ENCODE measurements around the gene MAP3K15.

Gene MAP3K15

DNA sequence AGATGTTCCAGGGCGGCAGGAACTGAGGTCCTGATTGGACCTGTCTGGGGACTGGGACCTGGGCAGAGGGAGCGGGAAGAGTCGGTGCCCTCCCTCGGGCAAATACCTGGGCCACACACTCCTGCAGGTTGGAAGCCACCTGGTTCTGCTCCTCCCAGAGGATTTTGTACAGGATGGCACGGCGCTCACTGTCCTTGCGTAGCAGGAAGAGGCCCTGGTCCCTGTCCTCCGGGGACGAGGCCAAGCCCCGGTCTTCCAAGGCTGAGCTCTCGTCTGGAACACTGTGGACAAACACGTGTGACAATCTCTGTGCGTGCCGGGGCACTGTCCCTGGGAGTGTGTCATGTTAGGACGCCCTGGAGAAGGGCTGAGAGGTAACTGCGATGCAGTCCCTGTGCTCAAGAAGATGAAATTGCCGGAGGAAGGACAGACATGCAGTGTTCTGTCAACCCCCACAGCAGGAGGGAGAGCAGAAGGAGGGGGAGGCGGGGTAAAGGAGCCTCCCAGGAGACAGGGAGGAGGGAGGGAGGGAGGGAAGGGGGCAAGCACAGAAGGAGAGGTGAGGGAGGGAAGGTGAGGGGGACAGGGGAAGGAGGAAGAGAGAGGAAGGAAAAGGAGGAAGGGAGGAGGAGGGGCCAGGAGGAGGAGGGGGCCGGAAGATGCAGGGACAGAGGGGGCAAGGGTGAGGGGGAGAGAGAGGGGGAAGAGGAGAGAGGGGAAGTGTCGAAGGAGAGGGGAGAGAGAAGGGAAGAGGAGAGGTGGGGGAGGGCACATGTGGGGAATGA lies 142.6 kb downstream of the MAP3K15 start:
- peak overlapping the region; percentile 48 for H3K4me3 ChIP-seq (ENCODE audit: low read depth, low read length)

DNA sequence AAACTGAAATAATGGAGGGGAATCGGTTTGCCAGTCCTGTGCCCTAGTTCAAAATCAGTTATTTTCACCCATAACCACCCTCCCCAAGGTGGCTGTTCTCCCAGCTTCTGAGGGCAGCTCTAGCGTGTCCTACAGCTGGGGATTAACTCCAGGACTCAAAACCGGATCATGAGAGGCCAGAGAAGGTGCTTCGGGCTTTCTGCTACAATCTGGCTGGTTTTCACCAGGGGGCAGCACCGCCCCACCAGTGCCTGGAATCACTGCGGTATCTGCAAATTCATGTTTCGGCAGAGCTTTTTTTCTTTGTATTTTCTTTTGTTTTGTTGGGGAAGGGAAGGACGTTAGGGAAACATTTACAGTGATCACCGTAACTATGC lies 143.2 kb downstream of the MAP3K15 start:
- DNase-seq (ENCODE audit: low read depth) = peak; percentile 70
- H3K4me3 ChIP-seq (ENCODE audit: low read depth, low read length) = peak overlapping the region; percentile 48
- TF ChIP-seq, protein P1, sequence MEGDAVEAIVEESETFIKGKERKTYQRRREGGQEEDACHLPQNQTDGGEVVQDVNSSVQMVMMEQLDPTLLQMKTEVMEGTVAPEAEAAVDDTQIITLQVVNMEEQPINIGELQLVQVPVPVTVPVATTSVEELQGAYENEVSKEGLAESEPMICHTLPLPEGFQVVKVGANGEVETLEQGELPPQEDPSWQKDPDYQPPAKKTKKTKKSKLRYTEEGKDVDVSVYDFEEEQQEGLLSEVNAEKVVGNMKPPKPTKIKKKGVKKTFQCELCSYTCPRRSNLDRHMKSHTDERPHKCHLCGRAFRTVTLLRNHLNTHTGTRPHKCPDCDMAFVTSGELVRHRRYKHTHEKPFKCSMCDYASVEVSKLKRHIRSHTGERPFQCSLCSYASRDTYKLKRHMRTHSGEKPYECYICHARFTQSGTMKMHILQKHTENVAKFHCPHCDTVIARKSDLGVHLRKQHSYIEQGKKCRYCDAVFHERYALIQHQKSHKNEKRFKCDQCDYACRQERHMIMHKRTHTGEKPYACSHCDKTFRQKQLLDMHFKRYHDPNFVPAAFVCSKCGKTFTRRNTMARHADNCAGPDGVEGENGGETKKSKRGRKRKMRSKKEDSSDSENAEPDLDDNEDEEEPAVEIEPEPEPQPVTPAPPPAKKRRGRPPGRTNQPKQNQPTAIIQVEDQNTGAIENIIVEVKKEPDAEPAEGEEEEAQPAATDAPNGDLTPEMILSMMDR (IDR thresholded peaks at IDR 0.05; ENCODE audit: insufficient read depth, low read depth, low read length, missing control alignments) = peak; percentile 73

More for the DNA sequence above, 142.6 kb downstream of the MAP3K15 start:
- TF ChIP-seq, protein P1 (IDR thresholded peaks at IDR 0.05; ENCODE audit: insufficient read depth, low read depth, low read length, missing control alignments) = no peak
- no peak for DNase-seq (ENCODE audit: low read depth)

DNA sequence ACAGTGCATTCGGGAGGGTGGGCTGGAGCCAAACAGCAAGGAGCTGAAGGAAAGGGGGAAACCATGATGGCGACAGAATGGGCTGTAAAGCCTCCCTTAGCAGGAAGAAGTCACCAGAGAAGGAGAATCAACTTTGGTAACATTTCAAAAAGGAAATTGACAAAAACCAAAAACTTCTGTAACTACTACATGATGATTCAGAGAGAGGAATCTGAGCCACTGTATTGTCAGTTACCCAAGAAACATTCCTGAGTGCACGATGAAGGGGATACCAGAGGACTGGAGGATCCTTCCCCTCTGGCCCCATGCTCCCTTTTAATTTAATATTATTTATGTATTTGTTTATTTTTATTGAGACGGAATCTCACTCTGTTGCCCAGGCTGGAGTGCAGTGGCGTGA lies 145.2 kb downstream of the MAP3K15 start:
- H3K4me3 ChIP-seq (ENCODE audit: low read depth, low read length) = no peak overlapping the region
- no peak for DNase-seq (ENCODE audit: low read depth)
- TF ChIP-seq, protein P1 (IDR thresholded peaks at IDR 0.05; ENCODE audit: insufficient read depth, low read depth, low read length, missing control alignments) = no peak

DNA sequence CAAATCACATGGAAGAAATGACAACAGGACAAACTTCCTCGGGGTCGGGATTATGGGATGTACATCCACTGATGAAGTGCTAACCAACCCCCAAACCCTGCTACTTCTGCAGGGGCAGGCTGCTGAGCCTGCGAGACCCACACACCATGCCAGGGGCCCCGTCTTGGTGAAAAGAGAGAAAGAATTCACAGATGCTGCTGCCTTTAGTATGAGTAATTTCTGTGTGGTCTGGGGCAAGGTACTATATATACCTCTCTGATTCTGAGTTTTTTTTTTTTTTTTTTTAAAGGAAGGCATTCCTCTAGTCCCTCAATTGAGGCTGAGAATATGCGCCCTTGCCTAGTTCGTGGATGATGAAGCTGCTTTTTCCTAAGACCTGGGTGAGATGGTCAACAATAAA lies 146.7 kb downstream of the MAP3K15 start:
- TF ChIP-seq, protein P1 (IDR thresholded peaks at IDR 0.05; ENCODE audit: insufficient read depth, low read depth, low read length, missing control alignments) = no peak
- no peak for DNase-seq (ENCODE audit: low read depth)

DNA sequence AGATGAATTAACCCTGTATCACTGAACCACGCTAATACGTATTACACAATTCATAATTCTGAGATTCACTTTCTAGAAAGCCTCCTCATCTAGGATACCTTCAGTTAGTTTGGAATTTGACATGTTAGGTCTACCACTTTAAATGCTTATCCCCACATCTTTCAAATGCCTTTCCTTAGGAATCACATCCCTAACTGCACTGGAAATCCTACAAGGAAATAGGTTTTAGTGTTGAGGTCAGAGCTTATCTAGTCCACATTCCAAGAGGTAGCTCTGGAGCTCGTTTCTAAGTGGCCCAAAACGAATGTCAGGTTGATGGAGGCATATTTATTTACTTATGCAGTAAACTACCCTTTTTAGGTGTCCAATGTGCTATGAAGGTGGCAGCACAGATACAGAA lies 153.6 kb downstream of the MAP3K15 start:
- no peak overlapping the region for H3K4me3 ChIP-seq (ENCODE audit: low read depth, low read length)
- TF ChIP-seq, protein P1 (IDR thresholded peaks at IDR 0.05; ENCODE audit: insufficient read depth, low read depth, low read length, missing control alignments) = no peak
- no peak for DNase-seq (ENCODE audit: low read depth)

More for the DNA sequence above, 146.7 kb downstream of the MAP3K15 start:
- H3K4me3 ChIP-seq (ENCODE audit: low read depth, low read length) = no peak overlapping the region

DNA sequence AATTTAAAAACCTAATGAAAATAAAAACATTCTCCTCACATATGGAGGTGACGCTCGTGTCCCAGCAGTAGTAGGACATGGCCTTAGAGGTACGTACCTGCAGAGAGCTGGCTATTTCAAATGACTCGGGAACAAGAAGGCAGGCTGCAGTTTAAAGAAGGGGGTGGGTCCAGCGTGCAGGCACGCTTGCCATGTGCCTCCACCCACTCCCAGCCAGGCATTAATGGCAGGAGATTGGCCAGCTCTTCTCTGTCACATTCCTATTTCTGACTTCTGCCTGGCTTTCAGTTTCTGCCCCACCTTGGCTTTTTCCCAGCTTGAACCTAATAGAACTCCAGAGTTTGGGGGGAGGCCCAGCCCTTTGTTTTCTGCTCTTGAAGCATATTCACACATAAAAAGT lies 154.4 kb downstream of the MAP3K15 start:
- no peak overlapping the region for H3K4me3 ChIP-seq (ENCODE audit: low read depth, low read length)

More for the DNA sequence above, 154.4 kb downstream of the MAP3K15 start:
- DNase-seq (ENCODE audit: low read depth) = no peak
- TF ChIP-seq, protein P1 (IDR thresholded peaks at IDR 0.05; ENCODE audit: insufficient read depth, low read depth, low read length, missing control alignments) = no peak

Data from GM12865 (cell line).